ENCODE data around the gene ENPP3.

DNA sequence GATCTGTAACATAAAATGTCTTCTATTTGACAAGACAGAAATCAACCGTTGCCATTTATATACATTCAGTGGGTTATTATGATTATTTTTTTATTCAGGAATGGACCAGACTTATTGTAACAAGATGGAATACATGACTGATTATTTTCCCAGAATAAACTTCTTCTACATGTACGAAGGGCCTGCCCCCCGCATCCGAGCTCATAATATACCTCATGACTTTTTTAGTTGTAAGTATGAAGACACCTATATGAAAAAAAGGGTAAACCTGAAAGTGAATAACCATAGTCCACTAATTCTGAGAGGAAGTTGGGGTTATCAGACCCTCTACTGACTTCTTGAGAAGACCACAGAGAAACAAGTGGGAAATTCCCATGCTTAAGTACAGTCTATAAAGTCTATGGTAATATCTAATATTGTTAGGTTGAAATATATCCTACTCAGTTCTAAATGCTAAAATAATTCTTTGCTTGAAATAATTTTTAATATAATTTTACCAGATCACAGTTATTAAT, 48.2 kb downstream of the ENPP3 start:
- TF ChIP-seq, protein P1, sequence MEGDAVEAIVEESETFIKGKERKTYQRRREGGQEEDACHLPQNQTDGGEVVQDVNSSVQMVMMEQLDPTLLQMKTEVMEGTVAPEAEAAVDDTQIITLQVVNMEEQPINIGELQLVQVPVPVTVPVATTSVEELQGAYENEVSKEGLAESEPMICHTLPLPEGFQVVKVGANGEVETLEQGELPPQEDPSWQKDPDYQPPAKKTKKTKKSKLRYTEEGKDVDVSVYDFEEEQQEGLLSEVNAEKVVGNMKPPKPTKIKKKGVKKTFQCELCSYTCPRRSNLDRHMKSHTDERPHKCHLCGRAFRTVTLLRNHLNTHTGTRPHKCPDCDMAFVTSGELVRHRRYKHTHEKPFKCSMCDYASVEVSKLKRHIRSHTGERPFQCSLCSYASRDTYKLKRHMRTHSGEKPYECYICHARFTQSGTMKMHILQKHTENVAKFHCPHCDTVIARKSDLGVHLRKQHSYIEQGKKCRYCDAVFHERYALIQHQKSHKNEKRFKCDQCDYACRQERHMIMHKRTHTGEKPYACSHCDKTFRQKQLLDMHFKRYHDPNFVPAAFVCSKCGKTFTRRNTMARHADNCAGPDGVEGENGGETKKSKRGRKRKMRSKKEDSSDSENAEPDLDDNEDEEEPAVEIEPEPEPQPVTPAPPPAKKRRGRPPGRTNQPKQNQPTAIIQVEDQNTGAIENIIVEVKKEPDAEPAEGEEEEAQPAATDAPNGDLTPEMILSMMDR (IDR thresholded peaks at IDR 0.05 in 8 of 11, conservative IDR thresholded peaks at IDR 0.05 in 3 of 11), result no peak
- TF ChIP-seq POLR2AphosphoS5 (IDR thresholded peaks at IDR 0.05), result no peak
- no peak for TF ChIP-seq POLR2A (IDR thresholded peaks at IDR 0.05)
